Endothelial cell of umbilical vein (primary cell): Measurements from ENCODE around the gene ACE. TPM values are rescaled to one million over a fixed set of nuclear protein-coding genes. Genes with fewer than 3 reads are reported as not detected.

ENCODE experiments used
- BruUV-seq: library from RNA; stranded (reverse); fragments of 400-500 nt; replicated peaks from 2 replicates; lab custom pipeline; 2021; lab: Mats Ljungman, UMichigan
- CTCF ChIA-PET: fragments of 300-600, 350-600 bp; sonication (Branson Sonifier 250); formaldehyde crosslinking; loops from one replicate; lab custom pipeline; 2021; ENCODE audit warnings: antibody characterized with exemption, inconsistent platforms; lab: Charles Lee
- POLR2A ChIA-PET: fragments of 300-600, 350-600 bp; sonication (Branson Sonifier 250); formaldehyde crosslinking; loops from one replicate; lab custom pipeline; 2021; ENCODE audit warnings: antibody characterized with exemption, inconsistent platforms; lab: Charles Lee
- DNase-seq: peaks from one replicate; pipeline ENCODE4 v3.0.0-alpha.2; 2011; ENCODE audit warnings: low read depth, low spot score
- FAIRE-seq: peaks from 2 replicates; lab custom pipeline; 2011; peaks lifted over from hg19 to GRCh38; lab: Jason Lieb, UNC
- H2AFZ ChIP-seq: 2 replicates; pipeline ENCODE4 v1.6.0; 2012; ENCODE audit warnings: low read depth, low read length, control low read depth, inconsistent platforms
- H3K27ac ChIP-seq: 2 replicates; pipeline ENCODE4 v1.5.1; 2011; ENCODE audit warnings: low read depth, mild to moderate bottlenecking, control low read depth, low read length, moderate library complexity; ENCODE audit not compliant: insufficient read depth
- H3K27me3 ChIP-seq, 2 experiments: 2 replicates each; pipeline versions ENCODE4 v1.6.0 to v1.6.1; 2011; ENCODE audit warnings: low read length in 2 of 2, mixed read lengths in 1 of 2; ENCODE audit not compliant: control insufficient read depth in 2 of 2, insufficient read depth in 2 of 2
- H3K36me3 ChIP-seq, 2 experiments: 2 replicates in 1 of 2; 3 replicates in 1 of 2; pipeline ENCODE4 v1.5.1; 2011; ENCODE audit warnings: low read length in 2 of 2, mild to moderate bottlenecking in 1 of 2, moderate library complexity in 1 of 2; ENCODE audit not compliant: control insufficient read depth in 2 of 2, insufficient read depth in 2 of 2; ENCODE audit errors: extremely low read depth in 1 of 2
- H3K4me1 ChIP-seq: 3 replicates; pipeline ENCODE4 v1.5.1; 2011; ENCODE audit warnings: mild to moderate bottlenecking, low read length; ENCODE audit not compliant: control insufficient read depth, insufficient read depth; ENCODE audit errors: extremely low read depth
- H3K4me2 ChIP-seq: 2 replicates; pipeline ENCODE4 v1.6.1; 2011; ENCODE audit warnings: low read length, control low read depth, mixed read lengths; ENCODE audit not compliant: insufficient read depth
- H3K4me3 ChIP-seq, 3 experiments: fragments of 200-600 bp in 1 of 3; sonication (generic), shearing (Covaris generic) in 1 of 3; replicated peaks in 1 of 3; 2 replicates each; pipeline ENCODE4 v1.5.1; 2011 to 2016; ENCODE audit warnings: control low read depth in 3 of 3, low read length in 3 of 3, mild to moderate bottlenecking in 2 of 3, inconsistent platforms in 1 of 3, low read depth in 1 of 3, moderate library complexity in 1 of 3; ENCODE audit not compliant: insufficient read depth in 1 of 3
- H3K79me2 ChIP-seq: 2 replicates; pipeline ENCODE4 v1.6.0; 2012; ENCODE audit warnings: low read length, inconsistent platforms; ENCODE audit not compliant: control insufficient read depth, insufficient read depth
- H3K9ac ChIP-seq: replicated peaks from 2 replicates; pipeline ENCODE3; 2011; ENCODE audit warnings: low read length, control low read depth; ENCODE audit not compliant: insufficient read depth; ENCODE audit errors: extremely low read depth
- H3K9me1 ChIP-seq: replicated peaks from 3 replicates; pipeline ENCODE4 v1.6.0; 2011; ENCODE audit warnings: mild to moderate bottlenecking, low read length; ENCODE audit not compliant: control insufficient read depth, insufficient read depth; ENCODE audit errors: extremely low read depth
- H3K9me3 ChIP-seq: replicated peaks from 2 replicates; pipeline ENCODE4 v1.5.1; 2012; ENCODE audit warnings: low read length, inconsistent platforms; ENCODE audit not compliant: control insufficient read depth, insufficient read depth
- H4K20me1 ChIP-seq: replicated peaks from 2 replicates; pipeline ENCODE3; 2011; ENCODE audit warnings: mild to moderate bottlenecking, low read length; ENCODE audit not compliant: control insufficient read depth, insufficient read depth; ENCODE audit errors: extremely low read depth
- EZH2 ChIP-seq: IDR thresholded peaks from 2 replicates; pipeline ENCODE4 v1.6.1; 2012; ENCODE audit warnings: borderline replicate concordance, low read depth, mild to moderate bottlenecking, moderate library complexity, low read length, inconsistent platforms; ENCODE audit not compliant: severe bottlenecking
- FOS ChIP-seq: IDR thresholded peaks from 2 replicates; pipeline ENCODE4 v1.6.1; 2011; ENCODE audit warnings: mild to moderate bottlenecking, low read length, moderate library complexity, borderline replicate concordance; ENCODE audit not compliant: insufficient read depth
- GATA2 ChIP-seq: IDR thresholded peaks from 2 replicates; pipeline ENCODE4 v1.7.0; 2011; ENCODE audit warnings: low read depth, mild to moderate bottlenecking, moderate library complexity, mixed read lengths, low read length; ENCODE audit not compliant: insufficient read length, insufficient read depth
- JUN ChIP-seq: IDR thresholded peaks from 2 replicates; pipeline ENCODE4 v1.6.1; 2011; ENCODE audit warnings: borderline replicate concordance, low read depth; ENCODE audit not compliant: insufficient read length, insufficient read depth
- MYC ChIP-seq: IDR thresholded peaks from one replicate; pipeline ENCODE4 v1.6.1; 2011; ENCODE audit warnings: mild to moderate bottlenecking, low read depth, low read length
- POLR2A ChIP-seq: IDR thresholded peaks from 2 replicates; pipeline ENCODE4 v1.6.1; 2012; ENCODE audit warnings: low read depth, mild to moderate bottlenecking, control low read depth, low read length
- POLR2AphosphoS5 ChIP-seq: IDR thresholded peaks from 2 replicates; pipeline ENCODE4 v1.6.1; 2012; ENCODE audit warnings: low read depth, mild to moderate bottlenecking, control low read depth, low read length, moderate library complexity; ENCODE audit not compliant: insufficient read depth
- dilution Hi-C: fragments of 300-500 bp; cut with MboI; formaldehyde crosslinking; loops from one replicate; pipeline ENCODE4 v1.15.0; 2019; ENCODE audit warnings: low sequenced_read_pairs; ENCODE audit not compliant: extremely low pct_ligation_motif_present
- intact Hi-C: fragments of 100-400 bp; cut with micrococcal nuclease; formaldehyde crosslinking; loops from one replicate; pipeline ENCODE4 v1.10.0; 2022
- polyA plus RNA-seq, 4 experiments: library from polyadenylated mRNA; depleted of rRNA in 3 of 4; stranded (reverse) in 3 of 4; unstranded in 1 of 4; fragments of >200 nt; gene quantifications; 2 replicates each; pipeline versions ENCODE4 v1.2.1 to v1.2.3, GENCODE V29; 2011 to 2012; ENCODE audit warnings: missing spikeins in 1 of 4
- total RNA-seq: library from RNA; stranded (reverse); gene quantifications from 2 replicates; pipeline ENCODE4 v1.2.3, GENCODE V29; 2021
- TF ChIP-seq, protein P1 (sequence below), 2 donors: IDR thresholded peaks; 1 replicate in 1 of 2; 2 replicates in 1 of 2; pipeline ENCODE4 v1.5.1; 2011; ENCODE audit warnings: low read length in 2 of 2, mild to moderate bottlenecking in 2 of 2, moderate library complexity in 2 of 2, control low read depth in 1 of 2, inconsistent platforms in 1 of 2, low read depth in 1 of 2; ENCODE audit not compliant: insufficient read depth in 1 of 2; ENCODE audit errors: extremely low read depth in 1 of 2
- TF ChIP-seq, protein P2 (sequence below): IDR thresholded peaks from 2 replicates; pipeline ENCODE4 v1.6.1; 2011; ENCODE audit not compliant: insufficient read depth, insufficient read length

The ACE gene
- total and polyA plus RNA-seq, 2 donors (not counting 3 experiments of a cell fraction or from before 2014, with no cell fraction given): 63.4 to 207 TPM

DNA sequence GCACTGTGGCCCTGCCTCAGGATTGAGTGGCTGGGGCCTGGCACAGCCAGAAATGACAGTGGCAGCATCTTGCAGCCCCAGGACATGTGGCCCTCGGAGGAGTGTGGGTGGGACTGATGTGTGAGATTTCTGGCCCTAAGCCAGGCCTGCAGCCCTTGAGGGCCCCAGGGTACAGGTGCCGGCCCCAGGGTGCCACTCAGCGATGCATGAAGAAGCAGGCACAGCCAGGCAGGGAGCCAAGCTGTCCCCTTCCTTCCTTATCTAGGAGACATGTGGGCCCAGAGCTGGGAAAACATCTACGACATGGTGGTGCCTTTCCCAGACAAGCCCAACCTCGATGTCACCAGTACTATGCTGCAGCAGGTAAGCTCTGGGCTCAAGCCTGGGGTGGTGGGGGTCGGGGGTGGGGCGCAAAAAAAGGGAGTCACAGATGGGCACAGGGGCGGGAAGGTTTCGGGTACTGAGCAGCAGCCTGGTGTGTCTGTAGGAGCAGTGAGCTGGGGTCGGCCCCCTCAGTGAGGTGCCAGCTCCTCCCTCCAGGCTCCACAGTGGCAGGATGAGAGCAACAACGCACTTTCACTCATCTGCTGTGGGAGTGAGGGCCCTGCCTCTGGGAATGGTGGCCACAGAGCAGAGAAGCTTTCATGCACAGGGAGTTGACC is 4.1 kb downstream of the ACE start:
- Histone ChIP-seq H3K79me2 (no peaks in the 10 kb centered on the region), H3K4me1 (peaks cover 14% of the 10 kb centered on the region), H3K4me3 (no peak overlapping the region), H3K27ac (no peak overlapping the region), H3K9me3 (no peaks in the 10 kb centered on the region), H2AFZ (no peak overlapping the region), H3K9ac (no peak overlapping the region), H3K36me3 (peaks cover 0 to 51% of the 10 kb centered on the region in 2 experiments), H4K20me1 (no peaks in the 10 kb centered on the region), H3K9me1 (no peaks in the 10 kb centered on the region), H3K4me2 (no peak overlapping the region), H3K27me3 (no peaks in the 10 kb centered on the region)
- dilution Hi-C loops: no loop called here
- intact Hi-C loops: no loop called here
- BruUV-seq: no TSS peak
- FAIRE-seq: no peak
- no peak for DNase-seq
- ChIA-PET CTCF (interaction anchor here (1.1 to 11.1 kb wide), 7 partner anchors 11 to 398 kb away, joined by 3 to 540 read pairs (median 20); partner anchors contain the start of gene CYB561), POLR2A (interaction anchor here (0.5 to 1.2 kb wide), 2 partner anchors 44 to 52 kb away, joined by 3 to 4 read pairs; no protein-coding TSS in a partner anchor)
- TF ChIP-seq FOS (no peak), MYC (no peak), EZH2 (no peak), GATA2 (no peak), JUN (no peak), POLR2AphosphoS5 (no peak), POLR2A (no peak)
- TF ChIP-seq, protein P1, sequence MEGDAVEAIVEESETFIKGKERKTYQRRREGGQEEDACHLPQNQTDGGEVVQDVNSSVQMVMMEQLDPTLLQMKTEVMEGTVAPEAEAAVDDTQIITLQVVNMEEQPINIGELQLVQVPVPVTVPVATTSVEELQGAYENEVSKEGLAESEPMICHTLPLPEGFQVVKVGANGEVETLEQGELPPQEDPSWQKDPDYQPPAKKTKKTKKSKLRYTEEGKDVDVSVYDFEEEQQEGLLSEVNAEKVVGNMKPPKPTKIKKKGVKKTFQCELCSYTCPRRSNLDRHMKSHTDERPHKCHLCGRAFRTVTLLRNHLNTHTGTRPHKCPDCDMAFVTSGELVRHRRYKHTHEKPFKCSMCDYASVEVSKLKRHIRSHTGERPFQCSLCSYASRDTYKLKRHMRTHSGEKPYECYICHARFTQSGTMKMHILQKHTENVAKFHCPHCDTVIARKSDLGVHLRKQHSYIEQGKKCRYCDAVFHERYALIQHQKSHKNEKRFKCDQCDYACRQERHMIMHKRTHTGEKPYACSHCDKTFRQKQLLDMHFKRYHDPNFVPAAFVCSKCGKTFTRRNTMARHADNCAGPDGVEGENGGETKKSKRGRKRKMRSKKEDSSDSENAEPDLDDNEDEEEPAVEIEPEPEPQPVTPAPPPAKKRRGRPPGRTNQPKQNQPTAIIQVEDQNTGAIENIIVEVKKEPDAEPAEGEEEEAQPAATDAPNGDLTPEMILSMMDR (IDR thresholded peaks at IDR 0.05; ENCODE audit: extremely low read depth in 1 of 2, insufficient read depth in 1 of 2, low read depth in 1 of 2, low read length in 2 of 2): no peak
- TF ChIP-seq, protein P2, sequence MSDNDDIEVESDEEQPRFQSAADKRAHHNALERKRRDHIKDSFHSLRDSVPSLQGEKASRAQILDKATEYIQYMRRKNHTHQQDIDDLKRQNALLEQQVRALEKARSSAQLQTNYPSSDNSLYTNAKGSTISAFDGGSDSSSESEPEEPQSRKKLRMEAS: no peak
